ENCODE measurements around the gene SRCIN1. TPM values are rescaled to one million over a fixed set of nuclear protein-coding genes. Genes with fewer than 3 reads are reported as not detected.
"Not testable (repeated sequence)": the region's sequence is repeated elsewhere in the genome, so short reads cannot be mapped to it uniquely, and the experiment has no call there.

The SRCIN1 gene
- 0.17 and 0.25 TPM in 2 replicates for total RNA-seq

- DNase-seq (ENCODE audit: low read depth) = no peak
These were observed at the start of gene SRCIN1 for GRCh38 chr17:38605841-38606645. Gene SRCIN1, minus strand, starts transcription at chr17:38605952. Its CDS starts 247 bp downstream, at chr17:38605705.

- DNase-seq (ENCODE audit: low read depth) = no peak
These were observed 49.0 kb upstream of the SRCIN1 start for GRCh38 chr17:38654411-38655398.

- DNase-seq (ENCODE audit: low read depth) = no peak
These were observed 47.9 kb upstream of the SRCIN1 start for GRCh38 chr17:38653679-38654078.

GRCh38 chr17:38653230-38653629 is 47.5 kb upstream of the SRCIN1 start:
- no peak for DNase-seq (ENCODE audit: low read depth)

- not testable (repeated sequence) for DNase-seq (ENCODE audit: low read depth)
These were observed 45.0 kb upstream of the SRCIN1 start for GRCh38 chr17:38650653-38651173.

- DNase-seq (ENCODE audit: low read depth) = no peak
These were observed 32.2 kb upstream of the SRCIN1 start for GRCh38 chr17:38637951-38638350.

- no peak for DNase-seq (ENCODE audit: low read depth)
These were observed 30.3 kb upstream of the SRCIN1 start for GRCh38 chr17:38636054-38636453.

GRCh38 chr17:38632334-38632733 is 26.6 kb upstream of the SRCIN1 start:
- no peak for DNase-seq (ENCODE audit: low read depth)

GRCh38 chr17:38628441-38628840 is 22.7 kb upstream of the SRCIN1 start:
- peak; percentile 9 for DNase-seq (ENCODE audit: low read depth)

GRCh38 chr17:38627957-38628356 is 22.2 kb upstream of the SRCIN1 start:
- DNase-seq (ENCODE audit: low read depth) = no peak

- peak; percentile 18 for DNase-seq (ENCODE audit: low read depth)
These were observed 21.0 kb upstream of the SRCIN1 start for GRCh38 chr17:38626606-38627226.

GRCh38 chr17:38625482-38625881 is 19.7 kb upstream of the SRCIN1 start:
- DNase-seq (ENCODE audit: low read depth) = no peak

GRCh38 chr17:38624782-38625355 is 19.1 kb upstream of the SRCIN1 start:
- DNase-seq (ENCODE audit: low read depth) = not testable (repeated sequence)

- DNase-seq (ENCODE audit: low read depth) = no peak
These were observed 15.8 kb upstream of the SRCIN1 start for GRCh38 chr17:38621538-38621937.

GRCh38 chr17:38620551-38621277 is 15.0 kb upstream of the SRCIN1 start:
- DNase-seq (ENCODE audit: low read depth) = no peak

- DNase-seq (ENCODE audit: low read depth) = no peak
These were observed 14.3 kb upstream of the SRCIN1 start for GRCh38 chr17:38619937-38620550.

GRCh38 chr17:38619451-38619795 is 13.7 kb upstream of the SRCIN1 start:
- DNase-seq (ENCODE audit: low read depth) = no peak

GRCh38 chr17:38617967-38618760 is 12.4 kb upstream of the SRCIN1 start:
- DNase-seq (ENCODE audit: low read depth) = no peak

- DNase-seq (ENCODE audit: low read depth) = no peak
These were observed 11.5 kb upstream of the SRCIN1 start for GRCh38 chr17:38617074-38617860.
